Activated T-cell treated with anti-CD3 and anti-CD28 coated beads for 4 hours (primary cell): Measurements from ENCODE around the gene PLCXD3.
"Not testable (repeated sequence)": the region's sequence is repeated elsewhere in the genome, so short reads cannot be mapped to it uniquely, and the experiment has no call there.

Source experiments
- DNase-seq: peaks from one replicate; pipeline ENCODE4 v3.0.0-alpha.2; 2020

Gene PLCXD3, protein sequence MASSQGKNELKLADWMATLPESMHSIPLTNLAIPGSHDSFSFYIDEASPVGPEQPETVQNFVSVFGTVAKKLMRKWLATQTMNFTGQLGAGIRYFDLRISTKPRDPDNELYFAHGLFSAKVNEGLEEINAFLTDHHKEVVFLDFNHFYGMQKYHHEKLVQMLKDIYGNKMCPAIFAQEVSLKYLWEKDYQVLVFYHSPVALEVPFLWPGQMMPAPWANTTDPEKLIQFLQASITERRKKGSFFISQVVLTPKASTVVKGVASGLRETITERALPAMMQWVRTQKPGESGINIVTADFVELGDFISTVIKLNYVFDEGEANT

GRCh38 chr5:41510176-41510831 is at the start of gene PLCXD3:
Gene PLCXD3 (minus strand): TSS chr5:41510601. CDS start chr5:41510526, 75 bp downstream.
- no peak for DNase-seq

DNA sequence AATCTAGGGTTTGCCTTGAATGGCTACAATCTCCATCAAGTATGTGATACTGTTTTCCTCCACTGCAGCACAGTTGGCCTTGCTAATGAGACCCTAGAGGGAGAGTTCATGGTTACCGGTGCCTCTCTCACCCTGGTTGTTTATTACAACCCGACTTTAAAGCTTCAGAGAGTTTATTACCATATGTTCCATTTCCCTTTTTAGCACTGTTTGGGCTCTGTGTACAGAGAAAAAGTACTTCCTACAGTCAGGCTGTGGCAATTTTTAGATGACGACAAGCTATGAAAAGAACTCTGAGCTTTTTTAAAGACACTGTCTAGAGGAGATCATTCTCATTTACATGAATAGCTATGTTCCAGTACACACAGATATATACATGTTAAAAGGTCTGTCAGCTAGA is 48.8 kb upstream of the PLCXD3 start:
- no peak for DNase-seq

GRCh38 chr5:41558295-41558694 is 47.9 kb upstream of the PLCXD3 start:
- DNase-seq = no peak

GRCh38 chr5:41547991-41548390 is 37.6 kb upstream of the PLCXD3 start:
- DNase-seq = no peak

- no peak for DNase-seq
Observed at GRCh38 chr5:41542183-41542582, 31.8 kb upstream of the PLCXD3 start.

DNA sequence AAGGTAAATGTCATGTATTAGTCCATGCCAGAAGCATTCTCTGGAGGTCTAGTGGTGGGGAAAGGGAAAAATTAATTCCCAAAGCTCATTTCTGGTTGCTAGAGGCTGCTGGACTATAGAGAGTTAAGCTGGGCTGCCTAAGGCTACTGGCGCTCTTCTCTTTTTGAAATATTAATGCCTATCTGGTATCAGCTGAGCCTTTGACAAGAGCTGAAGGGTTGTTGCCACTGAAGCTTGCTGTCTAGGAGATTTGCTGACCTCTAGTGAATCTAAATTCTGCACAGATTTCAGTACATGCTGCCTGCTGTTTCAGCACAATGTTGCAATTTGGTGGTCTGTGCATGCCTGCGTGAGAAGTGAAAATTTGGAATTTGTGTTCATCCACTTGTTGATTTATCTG is 29.1 kb upstream of the PLCXD3 start:
- no peak for DNase-seq

GRCh38 chr5:41537581-41537980 is 27.2 kb upstream of the PLCXD3 start:
- DNase-seq = no peak

DNA sequence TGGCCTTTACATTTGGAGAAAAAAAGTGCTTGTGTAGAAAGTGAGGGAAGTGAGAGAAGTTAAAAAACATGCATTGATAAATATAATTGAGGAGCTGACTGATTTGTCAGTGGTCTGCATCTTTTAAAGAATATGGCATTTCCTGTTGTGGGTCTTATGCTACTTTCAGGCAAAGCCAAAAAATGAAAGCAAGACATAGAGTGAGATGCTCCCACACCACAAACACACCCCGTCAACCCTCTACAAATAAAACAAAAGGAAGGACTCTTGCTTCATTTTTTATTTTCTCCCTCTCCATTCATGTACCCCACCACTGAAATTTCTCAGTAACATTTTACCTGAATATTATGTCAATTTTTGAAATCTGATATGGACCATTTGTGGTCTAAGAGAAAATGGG is 22.1 kb upstream of the PLCXD3 start:
- no peak for DNase-seq

GRCh38 chr5:41527201-41527779 is 16.9 kb upstream of the PLCXD3 start:
- no peak for DNase-seq

DNA sequence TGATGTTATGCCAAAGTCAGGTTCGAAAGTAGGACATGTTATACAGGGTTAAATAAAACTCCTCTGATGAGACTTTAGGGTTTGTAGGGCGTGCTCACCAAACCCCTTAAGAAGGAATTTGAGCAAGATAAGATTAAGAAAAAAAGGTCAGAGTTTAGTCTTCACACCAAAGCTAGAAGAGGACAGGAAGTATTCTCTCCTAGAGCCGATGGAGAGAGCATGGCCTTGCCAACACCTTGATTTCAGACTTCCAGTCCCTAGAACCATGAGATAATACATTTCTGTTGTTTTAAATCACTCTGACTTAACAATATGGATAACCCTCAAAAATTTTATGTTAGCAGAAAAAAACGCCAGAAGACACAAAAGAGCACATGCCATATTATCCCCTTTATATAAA is 16.3 kb upstream of the PLCXD3 start:
- no peak for DNase-seq

- no peak for DNase-seq
Observed at GRCh38 chr5:41524174-41524573, 13.8 kb upstream of the PLCXD3 start.

- DNase-seq = no peak
Observed at GRCh38 chr5:41522193-41522786, 11.9 kb upstream of the PLCXD3 start.

- no peak for DNase-seq
Observed at GRCh38 chr5:41519801-41520200, 9.4 kb upstream of the PLCXD3 start.

- DNase-seq = no peak
Observed at GRCh38 chr5:41517909-41518308, 7.5 kb upstream of the PLCXD3 start.

DNA sequence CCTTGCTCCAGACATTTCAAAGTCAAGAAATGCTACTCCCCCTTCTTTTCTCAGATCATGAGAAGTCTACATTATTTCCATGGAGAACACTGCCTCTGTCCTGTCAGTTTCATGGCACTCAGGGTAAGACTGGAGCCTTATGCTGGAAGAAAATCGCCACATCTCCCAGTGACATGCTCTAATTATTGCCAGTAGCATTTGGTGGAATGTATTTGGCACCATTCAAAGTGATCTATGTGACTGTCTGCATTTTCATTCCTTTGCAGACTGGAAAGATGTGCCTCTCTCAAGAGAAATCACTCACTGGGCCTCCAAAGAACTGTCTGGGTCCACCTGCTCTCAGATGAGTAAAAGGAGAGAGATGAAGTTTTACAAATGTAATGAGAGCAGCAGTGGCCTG is 840 bp upstream of the PLCXD3 start:
- no peak for DNase-seq

GRCh38 chr5:41509399-41510175 is 814 bp downstream of the PLCXD3 start:
- no peak for DNase-seq

DNA sequence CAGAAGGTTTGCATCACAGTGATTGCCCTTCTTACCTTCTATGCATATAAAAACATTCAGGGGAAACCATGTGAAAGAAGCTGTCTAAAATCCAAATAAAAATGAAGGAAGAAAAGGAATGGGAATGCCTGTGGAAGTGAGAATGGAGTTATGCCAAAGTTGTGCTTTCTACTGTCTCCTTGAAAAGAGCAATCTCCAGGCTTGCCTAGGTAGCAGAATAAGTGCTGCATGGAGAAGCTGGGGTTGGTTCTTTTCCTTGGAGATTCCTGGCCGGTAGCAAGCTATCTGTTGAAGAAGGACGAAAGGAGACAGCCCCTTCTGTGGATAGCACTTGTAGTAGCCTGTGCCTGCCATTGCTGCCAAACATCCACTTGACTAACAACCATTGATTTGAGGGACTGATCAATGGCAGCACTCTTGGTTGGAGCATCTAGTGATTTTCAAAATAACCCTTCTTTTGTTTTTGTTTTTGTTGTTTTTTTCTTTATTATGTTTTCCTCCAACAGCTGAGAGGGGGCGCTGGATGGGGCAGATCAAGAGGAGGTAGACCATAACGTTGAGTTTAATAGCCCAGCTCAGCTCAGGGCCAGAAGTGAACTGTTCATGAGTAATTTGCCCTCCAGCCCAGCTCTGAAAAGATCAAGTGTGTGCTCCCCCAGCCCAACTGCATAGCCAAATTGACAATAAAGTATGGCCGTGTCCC is 1.6 kb downstream of the PLCXD3 start:
- DNase-seq = no peak

DNA sequence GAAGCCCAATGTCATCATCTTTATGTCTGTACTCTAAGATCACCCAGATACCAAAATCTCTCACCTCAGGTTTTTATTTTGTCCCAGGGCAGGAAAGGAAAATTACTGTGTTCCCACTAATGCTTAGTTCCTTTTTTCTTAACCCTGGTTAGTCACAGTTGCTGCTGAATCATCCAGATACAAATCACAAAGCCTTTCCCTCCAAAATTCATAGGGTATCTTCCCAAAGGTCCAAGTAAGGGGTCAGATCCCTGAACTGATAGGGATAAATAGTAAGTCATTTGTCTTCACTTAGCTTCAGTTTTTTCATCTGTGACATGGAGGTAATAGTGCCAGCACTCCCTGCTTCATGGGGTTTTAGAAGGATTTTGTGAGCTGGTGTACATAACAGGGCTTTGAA is 2.2 kb downstream of the PLCXD3 start:
- DNase-seq = no peak

- no peak for DNase-seq
Observed at GRCh38 chr5:41507501-41507900, 2.9 kb downstream of the PLCXD3 start.

DNA sequence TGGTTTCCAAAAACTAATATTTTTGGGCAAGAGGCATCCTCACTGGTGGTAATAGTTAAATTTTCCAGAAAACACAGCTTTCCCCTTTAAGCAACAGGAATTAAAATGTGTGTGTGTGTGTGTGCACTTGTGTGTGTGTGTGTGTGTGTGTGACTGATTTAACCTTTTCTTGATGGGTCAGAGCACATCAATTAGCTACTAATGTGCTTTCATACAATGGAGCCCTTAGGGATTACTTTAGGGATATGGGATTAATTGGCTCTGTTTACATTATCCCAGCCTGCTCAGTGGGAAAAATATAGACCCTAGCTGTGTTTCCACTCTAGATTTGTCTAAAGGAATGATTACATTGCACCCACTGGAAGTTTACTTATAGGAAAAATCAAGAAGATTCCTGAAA is 6.5 kb downstream of the PLCXD3 start:
- DNase-seq = no peak

DNA sequence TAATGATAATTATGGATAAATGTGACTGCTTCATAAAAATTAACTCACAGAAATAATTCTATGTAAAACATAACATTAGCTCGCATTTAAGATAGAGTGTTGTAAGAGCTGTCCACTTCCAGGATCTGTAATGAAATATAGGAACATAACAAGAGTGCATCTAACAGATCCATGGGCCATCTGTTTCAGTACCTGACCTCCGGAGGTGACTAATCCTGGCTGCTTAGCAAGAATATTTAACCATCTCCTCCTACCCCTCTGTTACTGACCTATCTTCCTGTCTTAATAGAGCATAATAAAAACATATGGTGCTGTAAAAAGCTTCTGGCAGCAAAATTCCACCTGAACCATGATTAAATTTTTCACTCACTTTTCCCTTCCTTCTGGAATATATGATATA is 7.1 kb downstream of the PLCXD3 start:
- no peak for DNase-seq

DNA sequence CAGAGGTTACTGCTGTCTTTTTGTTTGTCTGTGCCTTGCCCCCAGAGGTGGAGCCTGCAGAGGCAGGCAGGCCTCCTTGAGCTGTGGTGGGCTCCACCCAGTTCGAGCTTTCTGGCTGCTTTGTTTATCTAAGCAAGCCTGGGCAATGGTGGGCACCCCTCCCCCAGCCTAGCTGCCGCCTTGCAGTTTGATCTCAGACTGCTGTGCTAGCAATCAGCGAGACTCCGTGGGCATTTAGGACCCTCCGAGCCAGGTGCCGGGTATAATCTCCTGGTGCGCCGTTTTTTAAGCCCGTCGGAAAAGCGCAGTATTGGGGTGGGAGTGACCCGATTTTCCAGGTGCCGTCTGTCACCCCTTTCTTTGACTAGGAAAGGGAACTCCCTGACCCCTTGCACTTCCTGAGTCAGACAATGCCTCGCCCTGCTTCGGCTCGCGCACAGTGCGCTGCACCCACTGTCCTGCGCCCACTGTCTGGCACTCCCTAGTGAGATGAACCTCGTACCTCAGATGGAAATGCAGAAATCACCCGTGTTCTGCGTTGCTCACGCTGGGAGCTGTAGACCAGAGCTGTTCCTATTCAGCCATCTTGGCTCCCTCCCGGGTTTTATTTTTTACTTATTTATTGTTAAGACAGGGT is 16.8 kb downstream of the PLCXD3 start:
- not testable (repeated sequence) for DNase-seq
